HG03064 (cell line): ENCODE results near the gene LRP10.
"Not testable (repeated sequence)": the region's sequence is repeated elsewhere in the genome, so short reads cannot be mapped to it uniquely, and the experiment has no call there.

Experiments used
- ATAC-seq: cut with Tn5 transposase; IDR thresholded peaks from one replicate; pipeline ENCODE4 v1.9.1; 2021; ENCODE audit warnings: low read depth; ENCODE audit not compliant: unreplicated experiment

Gene LRP10, protein sequence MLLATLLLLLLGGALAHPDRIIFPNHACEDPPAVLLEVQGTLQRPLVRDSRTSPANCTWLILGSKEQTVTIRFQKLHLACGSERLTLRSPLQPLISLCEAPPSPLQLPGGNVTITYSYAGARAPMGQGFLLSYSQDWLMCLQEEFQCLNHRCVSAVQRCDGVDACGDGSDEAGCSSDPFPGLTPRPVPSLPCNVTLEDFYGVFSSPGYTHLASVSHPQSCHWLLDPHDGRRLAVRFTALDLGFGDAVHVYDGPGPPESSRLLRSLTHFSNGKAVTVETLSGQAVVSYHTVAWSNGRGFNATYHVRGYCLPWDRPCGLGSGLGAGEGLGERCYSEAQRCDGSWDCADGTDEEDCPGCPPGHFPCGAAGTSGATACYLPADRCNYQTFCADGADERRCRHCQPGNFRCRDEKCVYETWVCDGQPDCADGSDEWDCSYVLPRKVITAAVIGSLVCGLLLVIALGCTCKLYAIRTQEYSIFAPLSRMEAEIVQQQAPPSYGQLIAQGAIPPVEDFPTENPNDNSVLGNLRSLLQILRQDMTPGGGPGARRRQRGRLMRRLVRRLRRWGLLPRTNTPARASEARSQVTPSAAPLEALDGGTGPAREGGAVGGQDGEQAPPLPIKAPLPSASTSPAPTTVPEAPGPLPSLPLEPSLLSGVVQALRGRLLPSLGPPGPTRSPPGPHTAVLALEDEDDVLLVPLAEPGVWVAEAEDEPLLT

GRCh38 chr14:22871224-22872032, at the start of gene LRP10:
LRP10 (plus strand) TSS chr14:22871740; CDS start chr14:22872304, 564 bp downstream.
- ATAC-seq, result peak; percentile 71

DNA sequence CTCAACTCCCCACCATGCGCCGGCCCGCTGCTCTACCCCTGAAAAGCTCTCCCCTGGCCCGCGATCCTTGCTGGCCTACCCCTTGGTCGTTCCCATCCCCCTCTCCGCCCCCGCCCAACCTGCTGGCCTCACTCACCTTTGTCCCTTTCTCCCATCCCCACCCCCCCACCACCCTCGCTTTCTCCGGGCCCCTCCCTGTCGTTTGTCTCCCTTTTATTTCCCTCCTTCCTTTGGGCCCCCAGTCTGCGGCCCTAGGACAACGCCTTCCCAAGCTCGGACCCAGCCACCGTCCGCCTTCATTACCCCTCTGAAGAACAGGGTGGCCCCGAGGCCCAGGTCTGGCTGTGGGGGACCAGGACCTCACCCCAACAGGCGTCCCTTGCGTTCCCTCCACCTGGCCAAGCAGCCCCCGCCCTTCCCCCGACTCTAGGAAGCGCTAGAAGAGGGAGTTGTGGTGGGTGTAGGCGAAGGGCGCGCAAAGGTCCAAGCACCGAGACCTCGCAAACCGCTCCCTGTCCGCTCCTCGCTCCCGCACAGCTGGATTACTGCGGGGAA, 49.4 kb upstream of the LRP10 start:
- ATAC-seq, result no peak

DNA sequence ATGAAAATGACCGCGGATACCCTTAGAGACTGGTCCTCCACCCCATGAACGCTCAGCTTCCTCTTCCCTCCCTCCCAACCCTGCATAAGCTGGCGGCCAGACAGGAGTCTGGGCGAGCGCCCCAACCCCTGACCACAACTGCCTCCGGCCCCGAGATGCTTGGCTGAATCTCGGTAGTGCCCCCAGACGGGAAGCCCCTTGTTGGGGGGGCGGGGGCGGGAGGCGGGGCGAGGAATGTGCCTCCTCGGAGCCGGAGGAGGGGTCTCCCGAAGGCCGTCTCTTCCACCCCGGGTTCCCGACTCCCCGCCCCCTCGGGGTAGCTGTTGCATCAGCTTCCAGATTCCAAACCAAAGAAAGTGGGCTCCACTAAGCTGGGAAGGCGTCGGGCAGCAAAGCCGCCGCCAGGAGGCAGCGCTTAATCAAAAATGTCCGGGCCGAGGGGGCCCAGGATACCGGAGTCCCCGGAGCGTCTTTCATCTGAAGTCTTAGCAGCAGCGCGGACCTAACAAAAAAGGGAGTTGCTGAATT, 48.9 kb upstream of the LRP10 start:
- ATAC-seq, result no peak

GRCh38 chr14:22824711-22825359, 46.7 kb upstream of the LRP10 start:
- ATAC-seq, result no peak

GRCh38 chr14:22829076-22829660, 42.4 kb upstream of the LRP10 start:
- not testable (repeated sequence) for ATAC-seq

- ATAC-seq, result peak; percentile 88
Observed at GRCh38 chr14:22829661-22830442, 41.7 kb upstream of the LRP10 start, which contains the start of gene MRPL52. MRPL52 (plus strand) TSS chr14:22829887; CDS start chr14:22829913, 26 bp downstream.

DNA sequence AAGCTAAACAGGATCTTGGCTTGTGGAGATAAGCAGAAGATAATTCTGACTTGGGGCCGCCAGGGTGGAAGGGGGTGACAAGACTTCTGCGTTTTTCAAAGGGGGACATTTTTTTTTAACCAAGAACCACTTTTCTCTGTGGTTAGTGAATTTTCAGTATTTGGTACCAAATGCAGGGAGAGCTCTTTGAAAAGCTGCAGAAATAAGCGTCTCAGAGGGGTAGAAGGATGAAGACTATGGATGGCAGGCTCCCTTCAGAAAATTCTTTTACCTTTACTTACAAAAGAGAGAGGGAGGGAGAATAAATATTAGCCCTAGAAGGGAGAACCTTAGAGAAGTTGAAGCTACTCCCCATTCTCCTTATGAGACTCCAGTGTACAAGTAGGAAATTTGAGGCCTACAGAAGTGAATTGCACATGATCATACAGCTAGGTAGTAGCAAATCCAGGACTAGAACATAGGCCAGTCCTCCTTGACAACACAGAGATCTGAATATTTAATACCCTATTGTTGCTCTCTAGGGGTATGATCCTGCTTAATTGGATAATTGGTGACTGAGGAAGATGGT, 41.0 kb upstream of the LRP10 start:
- no peak for ATAC-seq

GRCh38 chr14:22835505-22835904, 36.0 kb upstream of the LRP10 start:
- no peak for ATAC-seq

DNA sequence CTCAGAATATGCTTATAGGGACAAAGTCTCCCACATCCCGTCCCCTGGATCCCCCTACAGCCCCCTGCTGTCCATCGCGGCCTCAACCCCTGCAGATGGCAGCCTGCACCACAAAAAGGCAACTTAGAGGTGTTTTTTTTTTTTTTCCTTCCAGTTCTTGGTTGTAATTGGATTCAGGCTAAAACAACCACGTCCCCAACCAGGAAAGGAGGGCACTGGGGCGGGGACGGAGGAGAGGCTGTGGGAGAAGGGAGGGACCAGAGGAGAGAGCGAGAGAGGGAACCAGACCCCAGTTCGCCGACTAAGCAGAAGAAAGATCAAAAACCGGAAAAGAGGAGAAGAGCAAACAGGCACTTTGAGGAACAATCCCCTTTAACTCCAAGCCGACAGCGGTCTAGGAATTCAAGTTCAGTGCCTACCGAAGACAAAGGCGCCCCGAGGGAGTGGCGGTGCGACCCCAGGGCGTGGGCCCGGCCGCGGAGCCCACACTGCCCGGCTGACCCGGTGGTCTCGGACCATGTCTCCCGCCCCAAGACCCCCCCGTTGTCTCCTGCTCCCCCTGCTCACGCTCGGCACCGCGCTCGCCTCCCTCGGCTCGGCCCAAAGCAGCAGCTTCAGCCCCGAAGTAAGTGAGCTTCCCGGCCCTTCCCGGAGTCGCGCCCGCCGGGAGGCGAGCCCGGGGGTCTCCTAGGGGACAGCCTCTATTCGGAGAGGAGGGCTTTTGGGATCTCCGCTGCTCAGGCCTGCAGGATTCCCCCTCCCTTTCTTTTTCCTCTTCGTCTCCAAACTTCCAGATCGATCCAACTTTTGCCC, 35.0 kb upstream of the LRP10 start, which contains the start of gene MMP14:
TSS of gene MMP14 (plus strand) at position 285 of the 813 bp plus-strand sequence. CDS start at position 518, 233 bp downstream.
- ATAC-seq, result no peak

- no peak for ATAC-seq
Observed at GRCh38 chr14:22837114-22837749, 34.3 kb upstream of the LRP10 start.

DNA sequence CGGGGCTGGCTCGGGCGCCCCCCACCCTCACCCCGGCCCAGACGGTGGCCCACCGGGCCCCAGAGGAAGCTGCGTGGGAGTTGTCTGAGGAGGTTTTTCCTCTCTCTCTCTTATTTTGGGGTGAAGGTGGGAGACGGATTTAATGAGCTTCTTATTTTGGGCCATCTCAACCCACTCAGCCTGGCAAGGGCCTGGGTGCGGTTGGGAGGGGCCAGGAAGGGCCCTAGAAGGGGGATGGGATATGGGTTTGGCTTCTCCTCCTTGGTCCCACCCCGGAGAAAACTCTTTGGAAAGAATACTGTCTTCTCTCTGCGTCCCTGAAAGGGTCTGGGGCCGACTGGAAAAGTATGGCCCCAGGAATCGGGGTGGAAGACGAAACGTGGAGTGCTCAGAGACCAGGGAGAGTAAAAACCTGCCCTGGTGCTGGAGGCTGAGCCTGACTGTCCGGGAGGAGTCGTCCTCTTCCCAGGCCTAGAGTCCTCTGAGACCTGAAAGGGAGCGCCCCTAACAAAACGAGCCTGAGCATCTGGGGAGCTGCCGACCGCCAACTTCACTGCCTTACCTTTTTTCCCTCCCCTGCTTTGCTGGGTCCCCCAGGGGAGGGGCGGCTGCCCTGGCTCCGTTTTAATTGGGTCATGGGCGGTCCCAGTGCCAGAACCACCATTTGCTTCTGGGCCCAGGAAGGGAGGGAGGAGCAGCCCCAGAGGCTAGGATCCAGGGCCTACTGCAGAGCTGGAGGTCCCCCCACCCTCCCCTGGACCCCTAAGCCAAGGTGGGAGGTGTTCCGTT, 33.6 kb upstream of the LRP10 start:
- no peak for ATAC-seq

DNA sequence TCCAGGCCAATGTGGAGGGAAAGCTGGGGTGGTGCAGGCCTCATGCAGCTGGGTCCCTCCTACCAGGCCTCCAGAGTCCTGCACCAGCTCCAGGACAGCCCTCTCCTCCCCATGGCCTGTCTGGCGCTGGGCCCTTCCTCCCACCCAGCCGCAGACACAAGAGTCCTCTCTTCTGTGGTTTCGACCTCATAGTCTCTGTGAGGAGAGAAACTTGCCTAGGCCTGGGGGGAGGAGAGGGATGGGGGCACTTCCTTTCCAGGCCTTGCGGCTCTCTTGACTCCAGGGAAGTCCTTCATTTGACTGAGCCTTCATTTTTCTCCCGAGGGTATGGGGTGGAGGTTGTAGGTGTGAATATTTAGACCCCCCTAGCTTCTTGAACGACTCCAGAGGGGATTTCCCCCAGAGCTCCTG, 32.9 kb upstream of the LRP10 start:
- ATAC-seq, result no peak

DNA sequence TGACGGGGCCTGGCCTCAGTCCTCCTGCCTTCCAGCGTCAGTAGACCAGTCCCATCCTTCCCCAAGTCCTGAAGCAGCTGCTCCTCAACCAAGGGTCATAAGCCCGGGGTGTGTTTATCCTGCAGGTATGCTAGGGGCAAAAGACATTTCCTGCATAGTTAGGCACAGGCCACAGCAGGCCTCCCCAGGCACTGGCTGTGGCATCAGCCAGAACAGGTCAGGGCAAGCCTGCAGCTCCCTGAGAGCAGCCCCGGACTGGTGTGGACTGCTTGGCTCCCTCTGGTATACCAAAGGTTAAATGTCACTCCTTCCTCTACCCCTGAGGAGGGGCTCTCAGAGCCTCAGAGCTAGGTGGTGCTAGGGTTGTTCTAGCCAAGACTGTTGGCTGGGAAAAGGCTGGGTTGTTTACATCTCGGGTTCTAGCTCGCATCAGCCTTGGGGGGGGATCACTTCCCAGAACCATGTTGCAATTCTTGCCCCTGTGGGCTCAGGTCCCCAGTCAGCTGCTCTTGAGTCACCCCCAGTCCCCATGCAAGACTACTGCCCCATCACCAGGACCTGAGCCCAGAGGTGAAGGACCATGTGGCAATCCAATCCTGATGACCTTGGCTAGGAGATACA, 32.3 kb upstream of the LRP10 start:
- ATAC-seq, result no peak

DNA sequence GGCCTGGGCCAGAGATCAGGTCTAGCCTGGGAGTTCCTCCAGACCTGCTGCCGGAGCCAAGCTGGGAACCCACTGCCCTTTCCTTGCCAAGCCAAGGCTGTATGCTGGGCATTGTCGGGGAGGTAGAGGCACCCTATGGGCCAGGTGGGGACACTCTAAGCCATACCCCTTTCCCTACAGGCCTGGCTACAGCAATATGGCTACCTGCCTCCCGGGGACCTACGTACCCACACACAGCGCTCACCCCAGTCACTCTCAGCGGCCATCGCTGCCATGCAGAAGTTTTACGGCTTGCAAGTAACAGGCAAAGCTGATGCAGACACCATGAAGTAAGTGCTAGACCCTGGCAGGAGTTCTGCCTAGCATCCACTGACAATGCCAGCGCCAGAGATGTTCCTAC, 30.2 kb upstream of the LRP10 start:
- no peak for ATAC-seq

DNA sequence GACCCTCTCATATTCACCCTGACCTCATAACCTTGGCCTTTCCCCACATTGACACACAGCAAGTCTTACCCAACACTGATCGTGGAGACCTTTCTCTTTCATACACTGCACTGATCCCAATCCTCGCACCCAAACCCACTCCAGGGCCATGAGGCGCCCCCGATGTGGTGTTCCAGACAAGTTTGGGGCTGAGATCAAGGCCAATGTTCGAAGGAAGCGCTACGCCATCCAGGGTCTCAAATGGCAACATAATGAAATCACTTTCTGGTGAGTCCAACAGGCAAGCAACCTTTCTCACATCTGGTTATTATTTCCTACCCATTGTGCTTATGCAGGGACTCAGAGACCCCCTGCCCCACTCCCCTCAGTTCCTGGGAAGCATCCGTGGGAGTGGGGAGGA, 29.8 kb upstream of the LRP10 start:
- no peak for ATAC-seq
